MCF 10A (cell line): Measurements from ENCODE around the gene MRO. TPM values are rescaled to one million over a fixed set of nuclear protein-coding genes. Genes with fewer than 3 reads are reported as not detected.

Source experiments
- BruUV-seq: library from RNA; stranded (reverse); fragments of 400-500 nt; replicated peaks from 2 replicates; lab custom pipeline; 2021; lab: Mats Ljungman, UMichigan
- CTCF ChIA-PET: fragments of 300-600 bp; sonication (Branson Sonifier 250); formaldehyde crosslinking; extraction: SDS; loops from one replicate; lab custom pipeline; 2021; ENCODE audit warnings: antibody characterized with exemption, inconsistent platforms; lab: Yijun Ruan, JAX
- POLR2A ChIA-PET: fragments of 300-600, 350-650 bp; sonication (Branson Sonifier 250); formaldehyde crosslinking; extraction: SDS; loops from one replicate; lab custom pipeline; 2020; ENCODE audit warnings: antibody characterized with exemption, inconsistent platforms; lab: Yijun Ruan, JAX
- DNase-seq: peaks from one replicate; pipeline ENCODE4 v3.0.0-alpha.2; 2018; ENCODE audit not compliant: unreplicated experiment
- H3K27ac Mint-ChIP-seq: one replicate; pipeline ENCODE4 v1.8.0; 2022; ENCODE audit warnings: mild to moderate bottlenecking, low read depth, mixed read lengths; ENCODE audit not compliant: unreplicated experiment
- H3K27me3 Mint-ChIP-seq: one replicate; pipeline ENCODE4 v1.8.0; 2022; ENCODE audit warnings: mixed read lengths; ENCODE audit not compliant: insufficient read depth, unreplicated experiment
- H3K36me3 Mint-ChIP-seq: one replicate; pipeline ENCODE4 v1.8.0; 2022; ENCODE audit warnings: mild to moderate bottlenecking, moderate library complexity, mixed read lengths; ENCODE audit not compliant: insufficient read depth, unreplicated experiment
- H3K4me1 Mint-ChIP-seq: one replicate; pipeline ENCODE4 v1.8.0; 2022; ENCODE audit warnings: mixed read lengths; ENCODE audit not compliant: insufficient read depth, unreplicated experiment
- H3K4me3 Mint-ChIP-seq: one replicate; pipeline ENCODE4 v1.8.0; 2022; ENCODE audit warnings: mild to moderate bottlenecking, moderate library complexity, mixed read lengths; ENCODE audit not compliant: unreplicated experiment
- H3K9me3 Mint-ChIP-seq: one replicate; pipeline ENCODE4 v1.8.0; 2022; ENCODE audit warnings: mixed read lengths; ENCODE audit not compliant: unreplicated experiment
- CTCF ChIP-seq: fragments of 200-600 bp; IDR thresholded peaks from one replicate; pipeline ENCODE4 v1.8.0; 2022; ENCODE audit warnings: antibody characterized with exemption, mild to moderate bottlenecking; ENCODE audit not compliant: unreplicated experiment
- intact Hi-C: fragments of 100-400 bp; cut with micrococcal nuclease; formaldehyde crosslinking; loops from 2 replicates; pipeline ENCODE4 v1.14.1; 2022
- total RNA-seq: library from RNA; stranded (reverse); gene quantifications from 2 replicates; pipeline ENCODE4 v1.2.3, GENCODE V29; 2022

MRO gene
- total RNA-seq, 1 experiment from 2014 or later = not detected

- Mint-ChIP-seq H3K4me1 (no peaks in the 10 kb centered on the region), H3K36me3 (no peaks in the 10 kb centered on the region), H3K9me3 (no peaks in the 10 kb centered on the region), H3K27ac (no peak overlapping the region), H3K4me3 (no peak overlapping the region), H3K27me3 (peaks cover 53% of the 10 kb centered on the region)
- TF ChIP-seq CTCF = no peak
- peak; percentile 1 for DNase-seq
- POLR2A ChIA-PET = no interaction called here
- BruUV-seq = no TSS peak
- intact Hi-C loops = no loop called here
- CTCF ChIA-PET = interaction anchor here (0.7 kb wide), 1 partner anchor 271 kb away, joined by 3 read pairs; no protein-coding TSS in a partner anchor
Observed at GRCh38 chr18:50748243-50749229, 71.3 kb downstream of the MRO start.

GRCh38 chr18:50747849-50748242, 72.0 kb downstream of the MRO start:
- intact Hi-C loops = no loop called here
- peaks cover 58% of the 10 kb centered on the region for H3K27me3 Mint-ChIP-seq
- no peaks in the 10 kb centered on the region for H3K9me3 Mint-ChIP-seq
- H3K4me3 Mint-ChIP-seq = no peak overlapping the region
- DNase-seq = no peak
- BruUV-seq = no TSS peak
- ChIA-PET CTCF (no interaction called here), POLR2A (no interaction called here)
- no peaks in the 10 kb centered on the region for H3K36me3 Mint-ChIP-seq
- H3K4me1 Mint-ChIP-seq = no peaks in the 10 kb centered on the region
- no peak overlapping the region for H3K27ac Mint-ChIP-seq
- TF ChIP-seq CTCF = no peak

- no peak overlapping the region for H3K27ac Mint-ChIP-seq
- no peaks in the 10 kb centered on the region for H3K4me1 Mint-ChIP-seq
- no peaks in the 10 kb centered on the region for H3K9me3 Mint-ChIP-seq
- DNase-seq = no peak
- H3K36me3 Mint-ChIP-seq = no peaks in the 10 kb centered on the region
- intact Hi-C loops = no loop called here
- no peak for TF ChIP-seq CTCF
- CTCF ChIA-PET = interaction anchor here (0.7 kb wide), 1 partner anchor 279 kb away, joined by 4 read pairs; no protein-coding TSS in a partner anchor
- no TSS peak for BruUV-seq
- H3K4me3 Mint-ChIP-seq = no peak overlapping the region
- POLR2A ChIA-PET = no interaction called here
- peaks cover 47% of the 10 kb centered on the region for H3K27me3 Mint-ChIP-seq
Observed at GRCh38 chr18:50745945-50746344, 73.9 kb downstream of the MRO start.

Other genes starting within 250 kb of the MRO start
- gene ME2, start 59.1 kb upstream of the MRO start, total RNA-seq = 64.8 and 67.2 TPM in 2 replicates
- gene ELAC1, start 148.0 kb upstream of the MRO start, total RNA-seq = 10.8 and 14.0 TPM in 2 replicates
- 75.8 and 84.4 TPM in 2 replicates for gene SMAD4, start 210.2 kb upstream of the MRO start, total RNA-seq